ENCODE data around the gene KRT6B.

The KRT6B gene

GRCh38 chr12:52435659-52435999 lies 16.3 kb downstream of the KRT6B start:
- Histone ChIP-seq H3K4me2 (ENCODE audit: low read depth, low read length, poor library complexity, severe bottlenecking) (no peak overlapping the region), H2AFZ (ENCODE audit: low read length) (no peak overlapping the region), H3K4me1 (ENCODE audit: insufficient read depth, low read length, poor library complexity, severe bottlenecking) (no peaks in the 10 kb centered on the region), H3K36me3 (ENCODE audit: insufficient read depth, low read length) (no peaks in the 10 kb centered on the region), H3K79me2 (ENCODE audit: insufficient read depth, low read length) (no peaks in the 10 kb centered on the region), H3K9me2 (replicated peaks; ENCODE audit: low read depth, low read length) (no peaks in the 10 kb centered on the region), H3K9me3 (ENCODE audit: insufficient read depth, low read depth, low read length) (no peaks in the 10 kb centered on the region), H3K27me3 (ENCODE audit: insufficient read depth, low read length, poor library complexity, severe bottlenecking) (no peaks in the 10 kb centered on the region), H3F3A (ENCODE audit: low read depth) (no peaks in the 10 kb centered on the region), H3K9ac (ENCODE audit: low read depth, low read length, poor library complexity, severe bottlenecking) (no peak overlapping the region), H4K20me1 (ENCODE audit: insufficient read depth, low read length, poor library complexity, severe bottlenecking) (no peaks in the 10 kb centered on the region), H3K4me3 (ENCODE audit: low read length, poor library complexity, severe bottlenecking) (no peak overlapping the region)
- TF ChIP-seq EZH2phosphoT487 (IDR thresholded peaks at IDR 0.05; ENCODE audit: borderline replicate concordance) (no peak), CTCF (conservative IDR thresholded peaks at IDR 0.05; ENCODE audit: low read length) (no peak)

- Histone ChIP-seq H3K79me2 (ENCODE audit: insufficient read depth, low read length) (no peaks in the 10 kb centered on the region), H3K4me2 (ENCODE audit: low read depth, low read length, poor library complexity, severe bottlenecking) (no peak overlapping the region), H3K4me1 (ENCODE audit: insufficient read depth, low read length, poor library complexity, severe bottlenecking) (no peaks in the 10 kb centered on the region), H4K20me1 (ENCODE audit: insufficient read depth, low read length, poor library complexity, severe bottlenecking) (no peaks in the 10 kb centered on the region), H3F3A (ENCODE audit: low read depth) (no peaks in the 10 kb centered on the region), H3K27me3 (ENCODE audit: insufficient read depth, low read length, poor library complexity, severe bottlenecking) (no peaks in the 10 kb centered on the region), H3K9me2 (replicated peaks; ENCODE audit: low read depth, low read length) (no peaks in the 10 kb centered on the region), H2AFZ (ENCODE audit: low read length) (no peak overlapping the region), H3K4me3 (ENCODE audit: low read length, poor library complexity, severe bottlenecking) (no peak overlapping the region), H3K9me3 (ENCODE audit: insufficient read depth, low read depth, low read length) (no peaks in the 10 kb centered on the region), H3K36me3 (ENCODE audit: insufficient read depth, low read length) (no peaks in the 10 kb centered on the region), H3K9ac (ENCODE audit: low read depth, low read length, poor library complexity, severe bottlenecking) (no peak overlapping the region)
- TF ChIP-seq CTCF (conservative IDR thresholded peaks at IDR 0.05; ENCODE audit: low read length) (no peak), EZH2phosphoT487 (IDR thresholded peaks at IDR 0.05; ENCODE audit: borderline replicate concordance) (no peak)
Observed at GRCh38 chr12:52434760-52435530, 17.0 kb downstream of the KRT6B start.

- Histone ChIP-seq H3K4me2 (ENCODE audit: low read depth, low read length, poor library complexity, severe bottlenecking) (no peak within 1 kb of the TSS), H3K4me1 (ENCODE audit: insufficient read depth, low read length, poor library complexity, severe bottlenecking) (no peaks in the 10 kb centered on the region), H3K9me3 (ENCODE audit: insufficient read depth, low read depth, low read length) (no peaks in the 10 kb centered on the region), H3K36me3 (ENCODE audit: insufficient read depth, low read length) (no peaks in the 10 kb centered on the region), H2AFZ (ENCODE audit: low read length) (no peak within 1 kb of the TSS), H4K20me1 (ENCODE audit: insufficient read depth, low read length, poor library complexity, severe bottlenecking) (no peaks in the 10 kb centered on the region), H3K9me2 (replicated peaks; ENCODE audit: low read depth, low read length) (no peaks in the 10 kb centered on the region), H3K4me3 (ENCODE audit: low read length, poor library complexity, severe bottlenecking) (no peak within 1 kb of the TSS), H3K79me2 (ENCODE audit: insufficient read depth, low read length) (no peaks in the 10 kb centered on the region), H3F3A (ENCODE audit: low read depth) (no peaks in the 10 kb centered on the region), H3K9ac (ENCODE audit: low read depth, low read length, poor library complexity, severe bottlenecking) (no peak within 1 kb of the TSS), H3K27me3 (ENCODE audit: insufficient read depth, low read length, poor library complexity, severe bottlenecking) (peaks cover 1% of the 10 kb centered on the region)
- TF ChIP-seq CTCF (conservative IDR thresholded peaks at IDR 0.05; ENCODE audit: low read length) (no peak), EZH2phosphoT487 (IDR thresholded peaks at IDR 0.05; ENCODE audit: borderline replicate concordance) (no peak)
Observed at GRCh38 chr12:52434081-52434733, 17.7 kb downstream of the KRT6B start, which contains the start of gene KRT75. TSS of gene KRT75 (minus strand) at chr12:52434371. CDS start at chr12:52434304, 67 bp downstream.
